Bone marrow (tissue), 2 donors: ENCODE measurements around the gene S100A12.
"Not testable (repeated sequence)": the region's sequence is repeated elsewhere in the genome, so short reads cannot be mapped to it uniquely, and the experiment has no call there.

Experiments used
- DNase-seq, 2 donors: peaks; one replicate each; lab custom pipeline; 2025; lab: John Stamatoyannopoulos, UW

S100A12 gene

DNA sequence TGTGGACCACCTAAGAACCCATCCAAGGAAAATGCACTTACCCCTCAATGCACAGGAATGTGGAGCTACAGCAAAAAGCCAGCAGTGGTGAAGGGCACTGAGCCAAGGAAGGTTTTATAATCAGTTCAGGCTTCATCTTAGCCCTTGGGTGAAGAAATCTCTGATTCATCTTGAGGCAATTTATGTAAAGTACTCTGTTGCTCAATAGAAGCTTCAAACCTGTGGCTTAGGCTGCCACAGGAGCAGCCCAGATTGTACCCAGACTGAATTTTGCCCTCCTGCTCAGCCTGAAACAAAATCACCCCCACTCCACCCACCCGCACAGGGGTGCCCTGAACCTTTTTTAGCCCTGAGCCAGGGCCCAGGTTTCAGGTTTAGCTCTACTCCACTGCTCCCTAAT lies at the start of gene S100A12:
Gene S100A12, minus strand, starts transcription at position 111 of the 400 bp plus-strand sequence. CDS start 1,029 bp downstream, outside the sequence.
- DNase-seq: peak in 1 of 2 donors; percentile 42

DNA sequence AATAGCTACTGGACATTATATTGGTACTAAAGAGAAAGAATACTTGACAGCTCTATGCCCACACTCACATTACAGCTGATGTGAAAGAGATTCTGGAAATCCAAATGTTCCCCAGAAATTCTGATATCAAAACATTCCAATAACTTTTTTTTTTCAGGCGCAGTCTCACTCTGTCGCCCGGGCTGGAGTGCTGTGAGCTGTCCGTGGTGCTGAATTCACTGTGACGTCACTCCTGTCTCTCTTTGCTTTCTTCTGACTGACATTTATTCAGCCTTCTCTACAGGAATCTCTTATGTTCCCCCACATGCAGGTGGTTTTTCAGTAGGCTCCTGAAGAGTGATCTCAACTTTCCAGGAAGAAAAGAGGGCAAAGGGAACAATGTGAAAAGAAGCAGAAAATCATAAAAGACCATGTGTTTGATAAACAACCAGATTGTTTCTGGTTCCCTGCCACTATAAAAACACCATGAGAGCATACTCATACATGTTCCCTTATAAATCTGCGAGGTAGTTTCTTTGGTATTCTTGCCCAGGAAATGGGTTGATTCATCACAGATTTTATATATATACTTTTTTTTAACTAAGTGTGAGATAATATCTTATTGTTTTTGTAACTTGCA lies 47.1 kb upstream of the S100A12 start:
- peak; percentile 27 to 68 for DNase-seq

DNA sequence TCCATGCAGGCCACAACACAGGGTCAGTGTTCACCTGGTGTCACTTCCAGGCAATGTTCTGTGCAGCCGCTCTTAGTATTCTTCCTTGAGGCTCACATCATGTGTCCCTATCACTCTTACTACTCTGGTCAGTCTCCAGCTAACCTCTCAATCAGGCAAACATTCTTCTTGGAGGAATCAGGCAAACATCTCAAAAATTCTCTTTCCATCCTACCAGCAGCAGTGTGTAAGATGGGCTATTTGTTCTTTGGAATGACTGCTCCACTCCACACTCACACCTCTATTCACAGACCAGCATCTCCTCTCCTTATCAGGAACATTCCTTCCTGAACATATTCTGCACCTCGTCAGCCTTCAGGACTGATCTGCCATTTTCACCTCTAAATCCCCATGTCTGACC lies 44.9 kb upstream of the S100A12 start:
- no peak for DNase-seq

DNA sequence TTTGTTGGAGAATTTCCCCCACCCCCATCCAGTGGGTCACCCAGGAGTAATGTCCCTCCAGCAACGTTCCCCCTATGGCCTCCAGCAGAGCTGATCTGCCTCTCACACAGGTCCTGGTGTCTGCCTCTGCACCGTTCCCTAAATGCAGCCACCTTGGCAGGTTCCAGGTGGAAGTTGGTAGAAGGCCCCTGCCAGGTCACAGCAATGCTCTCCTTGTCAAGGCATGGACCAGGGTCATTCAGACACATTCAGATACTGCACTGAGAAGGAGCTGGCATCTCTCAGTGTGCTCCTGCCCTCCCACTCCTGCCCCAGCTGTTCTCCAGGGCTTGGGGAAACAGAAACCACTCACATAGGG lies 44.0 kb upstream of the S100A12 start:
- not testable (repeated sequence) for DNase-seq

DNA sequence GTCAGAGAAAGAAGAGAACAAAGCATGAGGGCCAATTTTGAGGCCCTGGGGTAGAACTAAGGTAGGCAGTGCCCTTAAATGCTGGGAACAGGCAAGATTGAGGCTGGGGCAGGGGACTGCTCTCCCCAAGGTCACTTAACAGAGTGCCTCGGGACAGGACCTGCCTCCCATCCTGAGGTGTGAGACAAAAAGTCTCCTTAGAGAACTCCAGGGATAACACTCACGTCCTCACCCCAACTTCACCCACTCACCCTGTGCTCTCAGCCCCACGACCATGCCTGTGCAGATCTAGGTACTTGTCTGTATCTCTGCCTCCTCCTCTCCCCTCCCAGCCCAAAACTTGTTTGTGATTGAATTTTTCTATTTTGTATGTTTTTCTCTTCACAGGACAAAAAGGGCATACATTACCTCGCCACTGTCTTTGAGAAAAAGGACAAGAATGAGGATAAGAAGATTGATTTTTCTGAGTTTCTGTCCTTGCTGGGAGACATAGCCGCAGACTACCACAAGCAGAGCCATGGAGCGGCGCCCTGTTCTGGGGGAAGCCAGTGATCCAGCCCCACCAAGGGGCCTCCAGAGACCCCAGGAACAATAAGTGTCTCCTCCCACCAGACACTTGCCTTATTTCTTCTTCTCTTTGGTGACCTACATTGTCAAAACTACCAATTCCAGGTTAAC lies 43.5 kb upstream of the S100A12 start:
- DNase-seq: not testable (repeated sequence)

DNA sequence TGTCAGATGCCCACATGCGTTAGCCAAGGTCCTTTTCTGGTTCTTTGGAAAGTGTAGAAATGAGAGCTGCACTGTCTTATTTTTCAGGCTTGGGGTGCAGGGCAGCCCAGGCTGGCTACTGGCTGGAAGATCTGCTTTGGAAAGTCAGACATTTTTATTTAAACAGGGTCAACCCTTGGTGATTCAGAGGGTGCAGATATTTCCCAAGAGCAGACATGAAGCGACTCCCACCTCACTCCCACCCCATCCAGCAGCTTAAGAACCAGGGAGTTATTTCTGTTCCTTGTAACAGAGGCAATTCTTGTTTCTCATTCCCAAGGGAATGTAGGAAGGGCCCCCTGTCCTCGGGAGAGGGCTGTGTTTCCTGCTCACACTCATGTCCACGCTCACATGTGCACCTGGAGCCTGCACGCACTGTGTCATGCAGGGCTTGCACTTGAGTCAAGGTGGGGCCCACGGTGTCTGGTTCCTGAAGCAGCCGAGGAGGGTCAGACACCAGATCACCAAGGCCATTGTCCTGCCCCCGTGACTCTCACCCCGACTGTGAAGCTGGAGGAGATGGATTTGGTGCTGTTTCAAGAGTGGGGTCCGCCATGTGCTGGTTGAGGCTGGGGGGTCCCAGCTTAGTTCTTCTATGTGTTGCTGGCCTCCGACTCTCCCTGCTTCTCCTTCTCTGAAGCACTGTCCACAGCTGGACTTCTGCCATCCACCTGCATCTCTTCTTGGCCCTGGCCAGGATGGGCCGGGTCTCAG lies 41.9 kb upstream of the S100A12 start:
- DNase-seq: no peak

DNA sequence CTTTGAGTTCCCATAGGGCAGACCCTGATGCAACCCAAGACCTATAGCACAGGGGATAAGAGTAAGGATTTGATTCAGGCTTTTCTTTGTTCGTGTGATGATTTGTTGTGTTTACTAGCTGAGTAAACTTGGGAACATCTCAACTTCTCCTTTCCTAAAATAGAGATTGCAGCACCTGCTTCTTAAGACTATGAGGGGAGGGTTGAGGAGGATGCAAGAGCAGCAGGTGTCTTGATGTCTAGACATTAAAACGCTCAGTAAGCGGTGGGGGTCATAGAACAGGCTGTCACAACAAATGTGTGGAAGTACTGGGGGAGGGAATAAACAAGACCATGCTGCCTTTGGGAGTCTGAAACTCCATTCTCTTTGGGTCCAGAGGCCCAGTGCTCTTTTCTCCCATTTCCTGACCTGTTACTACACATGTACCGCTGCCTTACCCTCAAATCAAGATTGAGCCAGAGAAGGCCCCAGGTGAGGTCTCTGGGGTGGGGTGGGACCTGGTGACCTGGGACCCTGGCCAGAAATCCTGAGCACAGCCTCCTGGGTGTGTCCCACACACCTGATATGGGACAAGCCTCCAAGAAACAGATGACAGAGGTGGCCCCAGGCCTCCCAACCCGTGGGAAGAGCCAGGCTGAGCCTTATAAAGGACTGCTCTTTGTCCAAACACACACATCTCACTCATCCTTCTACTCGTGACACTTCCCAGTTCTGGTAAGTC lies 40.6 kb upstream of the S100A12 start, which contains the start of gene S100A7A:
Gene S100A7A, plus strand, starts transcription at position 671 of the 721 bp plus-strand sequence. CDS start 1,563 bp downstream, outside the sequence.
- no peak for DNase-seq

DNA sequence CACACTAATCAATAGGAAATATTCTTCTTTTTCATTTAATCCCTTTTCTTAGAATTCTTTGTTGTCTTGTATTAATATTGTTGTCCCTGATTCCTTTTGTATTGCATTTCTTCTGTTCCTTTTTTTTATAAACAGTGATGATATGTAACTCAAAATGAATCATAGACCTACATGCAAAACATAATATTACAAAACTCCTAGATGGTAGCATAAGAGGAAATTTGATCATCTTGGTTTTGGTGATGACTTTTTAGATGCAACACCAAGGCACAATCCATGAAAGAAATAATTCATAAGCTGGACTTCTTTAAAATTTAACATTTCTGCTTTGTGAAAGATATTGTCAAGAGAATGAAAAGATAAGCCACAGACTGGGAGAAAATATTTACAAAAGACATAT lies 38.5 kb upstream of the S100A12 start:
- not testable (repeated sequence) for DNase-seq

DNA sequence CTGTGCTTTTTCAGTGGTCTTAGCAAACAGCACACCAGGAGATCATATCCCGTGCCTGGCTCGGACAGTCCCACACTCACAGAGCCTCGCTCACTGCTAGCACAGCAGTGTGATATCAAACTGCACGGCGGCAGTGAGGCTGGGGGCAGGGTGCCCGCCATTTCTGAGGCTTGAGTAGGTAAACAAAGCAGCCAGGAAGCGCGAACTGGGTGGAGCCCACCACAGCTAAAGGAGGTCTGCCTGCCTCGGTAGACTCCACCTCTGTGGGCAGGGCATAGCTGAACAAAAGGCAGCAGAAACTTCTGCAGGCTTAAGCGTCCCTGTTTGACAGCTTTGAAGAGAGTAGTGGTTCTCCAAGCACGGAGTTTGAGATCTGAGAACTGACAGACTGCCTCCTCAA lies 31.9 kb upstream of the S100A12 start:
- not testable (repeated sequence) for DNase-seq

DNA sequence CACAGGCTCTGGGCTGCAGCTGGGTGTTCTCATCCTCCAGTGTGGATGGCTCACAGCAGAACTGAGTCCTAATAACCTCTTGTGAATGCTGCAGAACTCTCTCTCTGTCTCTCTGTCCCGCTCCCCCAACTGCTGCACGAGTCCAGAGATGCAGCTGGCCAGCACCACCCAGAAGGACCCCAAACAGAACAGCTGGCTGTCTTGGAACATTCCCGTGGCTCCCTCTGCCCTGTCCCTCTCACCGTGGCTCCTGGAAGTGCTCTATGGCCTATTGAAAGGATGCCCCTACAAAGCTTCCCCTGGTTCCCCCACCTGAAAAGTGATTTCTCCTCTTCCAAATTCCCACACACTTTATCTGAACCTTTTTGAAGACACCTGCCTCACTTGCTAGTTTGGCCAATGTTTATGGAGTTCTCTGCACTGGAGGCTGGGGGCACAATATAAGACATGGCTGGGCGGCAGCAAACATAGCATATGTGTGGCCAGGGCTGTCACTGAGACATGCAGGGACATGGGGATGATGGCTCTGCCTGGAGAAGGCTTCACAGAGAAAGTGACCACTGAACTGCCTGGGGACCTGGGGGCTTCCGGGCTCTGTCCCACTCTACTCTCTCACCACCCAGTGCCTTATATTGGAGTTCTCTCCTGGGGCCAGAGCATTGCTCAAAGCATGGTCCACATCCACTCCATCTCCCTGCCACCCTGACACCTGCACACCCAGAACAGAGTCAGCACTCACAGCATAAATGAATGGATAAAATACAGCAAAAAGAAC lies 30.6 kb upstream of the S100A12 start:
- DNase-seq: not testable (repeated sequence)

DNA sequence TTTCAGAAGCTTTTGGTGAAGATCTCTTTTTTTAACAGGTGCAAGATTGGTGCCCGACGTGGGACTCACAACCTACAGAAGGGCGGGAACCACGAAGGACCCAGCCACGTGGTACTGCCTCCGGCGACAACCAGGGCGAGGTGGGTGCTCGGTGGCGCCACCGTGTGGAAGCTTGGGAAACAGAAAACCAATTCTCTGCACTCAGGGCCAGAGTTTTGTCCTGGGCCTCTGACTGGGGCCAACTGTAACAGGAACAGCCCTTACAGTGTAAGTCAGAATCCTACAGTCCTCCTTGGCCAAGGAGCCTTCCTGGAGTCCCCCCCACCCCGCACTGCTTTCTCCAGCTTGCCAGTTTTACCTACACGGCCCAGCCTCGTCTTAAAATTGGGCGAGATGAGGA lies 29.3 kb upstream of the S100A12 start:
- peak; percentile 16 to 49 for DNase-seq

DNA sequence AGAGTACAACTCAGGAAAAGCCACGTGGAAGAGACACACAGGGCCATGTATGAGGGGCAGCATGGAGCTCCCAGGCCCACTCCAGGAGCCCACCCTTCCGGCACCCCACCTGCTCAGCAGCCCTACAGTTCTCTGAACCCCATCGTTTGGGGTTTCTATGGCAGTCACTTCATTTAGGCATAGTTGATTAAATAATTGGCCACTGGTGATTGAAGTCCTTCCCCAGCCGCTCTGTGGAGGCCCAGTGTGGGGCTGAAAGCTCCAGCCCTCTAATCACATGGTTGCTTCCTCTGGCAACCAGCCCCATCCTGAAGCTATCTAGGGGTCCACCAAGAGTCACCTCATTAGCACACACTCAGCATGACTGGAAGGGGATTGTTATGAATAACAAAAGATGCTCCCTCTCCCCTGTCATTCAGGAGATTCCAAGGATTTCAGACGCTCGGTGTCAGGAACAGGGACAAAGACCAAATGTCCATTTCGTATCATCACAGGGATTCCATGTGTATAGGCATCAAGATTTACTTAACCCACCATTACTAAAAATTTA lies 28.7 kb upstream of the S100A12 start:
- DNase-seq: no peak

DNA sequence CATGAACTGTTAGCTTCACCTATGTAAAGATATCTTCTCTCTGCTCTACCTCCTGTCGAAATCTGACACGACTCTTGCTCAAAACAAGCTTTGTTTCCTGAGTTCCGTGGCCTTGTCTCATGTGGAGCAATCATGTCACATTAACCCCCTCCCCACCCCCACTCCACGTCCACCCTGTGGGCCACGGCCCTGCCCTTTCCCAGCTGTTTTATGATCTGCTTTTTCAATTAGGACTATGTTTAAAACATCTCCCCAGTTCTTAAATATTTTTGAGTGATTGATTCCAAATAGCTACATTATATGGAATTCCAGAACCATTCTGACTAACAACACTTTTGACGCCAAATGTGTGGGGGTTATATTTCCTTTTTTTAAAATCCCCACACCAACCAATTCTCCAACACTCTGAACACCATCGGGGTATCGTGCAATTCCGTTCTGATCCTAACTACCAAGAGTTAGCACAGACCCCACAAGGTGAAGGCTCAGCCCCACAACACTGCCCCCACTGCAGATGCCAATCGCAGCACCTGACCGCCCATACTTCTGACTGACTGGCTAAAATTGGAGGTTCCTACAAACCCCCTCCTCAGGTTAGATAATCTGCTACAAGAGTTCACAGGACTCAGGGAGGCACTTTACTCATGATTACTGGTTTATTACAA lies 28.1 kb upstream of the S100A12 start:
- DNase-seq: no peak

DNA sequence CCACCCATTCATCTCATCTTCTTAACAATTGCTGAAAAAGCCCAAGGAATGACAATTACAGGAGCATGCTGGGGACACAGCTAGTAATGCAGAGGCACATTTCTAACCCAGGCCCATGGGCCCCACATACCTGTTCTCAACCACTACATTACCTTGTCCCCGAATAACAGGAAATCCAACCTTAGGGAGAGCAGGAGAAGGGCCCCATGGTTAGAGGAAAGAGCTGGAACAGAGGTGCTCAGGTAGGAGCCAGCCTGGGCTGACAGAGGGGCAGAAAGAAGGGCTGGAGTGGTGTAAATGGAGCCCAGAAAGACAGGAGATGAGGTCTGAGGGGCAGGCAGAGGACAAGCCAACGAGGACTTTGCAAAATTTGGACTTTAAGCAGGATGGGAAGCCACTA lies 26.8 kb upstream of the S100A12 start:
- no peak for DNase-seq

DNA sequence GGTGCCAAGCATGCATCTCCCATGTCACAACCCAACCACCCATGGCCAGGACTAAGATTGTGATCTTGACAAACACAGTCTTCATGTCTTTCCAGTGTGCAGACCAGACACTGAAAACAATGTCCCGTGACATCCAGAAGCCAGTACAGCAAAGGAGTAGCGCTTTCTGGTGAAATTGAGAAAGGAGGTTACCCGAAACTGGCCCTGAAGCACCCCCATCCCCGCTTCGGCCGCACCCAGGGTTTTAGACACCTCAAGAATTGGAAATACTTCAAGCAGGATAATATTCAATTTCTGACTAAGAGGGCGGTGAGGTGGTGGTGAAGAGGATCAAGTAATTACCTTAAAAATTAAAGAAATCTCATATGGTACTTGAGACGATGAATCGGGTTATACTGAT lies 26.0 kb upstream of the S100A12 start:
- DNase-seq: no peak

DNA sequence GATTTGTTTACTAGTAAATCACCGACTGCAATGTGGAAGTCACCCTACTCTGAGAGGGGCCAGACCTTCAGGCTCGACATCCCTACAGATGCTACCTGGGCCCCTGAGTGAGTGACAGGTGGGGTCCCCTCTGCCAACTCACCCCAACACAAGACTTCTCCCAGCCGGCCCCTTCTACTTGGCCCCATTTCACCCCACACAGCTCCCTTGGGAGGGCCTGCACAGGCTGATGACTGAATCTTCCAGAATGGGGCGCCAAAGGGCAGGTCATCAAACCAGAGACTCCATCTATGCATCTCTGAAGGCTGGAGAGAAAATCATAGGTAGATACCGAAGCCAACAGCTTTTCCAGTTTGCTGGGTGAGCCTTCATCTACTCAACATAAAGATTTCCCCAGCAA lies 24.8 kb upstream of the S100A12 start:
- DNase-seq: no peak

DNA sequence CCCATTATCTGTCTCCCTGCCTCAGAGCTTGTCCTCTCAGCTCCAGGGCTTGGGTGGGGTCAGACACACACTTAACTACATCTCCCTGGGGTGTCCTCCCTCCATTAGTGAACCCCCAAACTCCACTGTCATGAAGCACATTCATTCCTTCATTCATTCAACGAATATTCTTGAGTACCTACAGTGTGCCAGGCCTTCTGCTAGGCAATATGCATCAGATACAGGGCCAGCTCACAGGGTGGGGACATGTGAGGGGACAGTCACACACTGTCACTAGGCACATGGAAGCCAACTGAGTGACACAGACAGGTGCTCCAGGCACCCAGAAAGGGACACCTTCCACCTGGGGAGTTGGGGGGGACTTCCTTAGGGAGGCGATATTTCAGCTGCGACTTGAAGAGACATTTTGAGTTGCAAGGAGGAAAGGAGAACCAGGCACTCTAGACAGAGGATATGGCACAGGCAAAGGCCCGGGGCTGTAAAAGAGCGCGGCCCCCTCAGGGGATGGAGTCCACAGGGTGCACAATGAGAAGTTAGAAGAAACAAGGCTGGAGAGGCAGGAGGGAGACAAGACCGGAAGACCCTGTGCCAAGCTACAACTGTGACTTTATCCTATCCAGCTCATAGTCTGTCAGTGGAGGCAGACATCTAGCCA lies 24.1 kb upstream of the S100A12 start:
- DNase-seq: no peak

DNA sequence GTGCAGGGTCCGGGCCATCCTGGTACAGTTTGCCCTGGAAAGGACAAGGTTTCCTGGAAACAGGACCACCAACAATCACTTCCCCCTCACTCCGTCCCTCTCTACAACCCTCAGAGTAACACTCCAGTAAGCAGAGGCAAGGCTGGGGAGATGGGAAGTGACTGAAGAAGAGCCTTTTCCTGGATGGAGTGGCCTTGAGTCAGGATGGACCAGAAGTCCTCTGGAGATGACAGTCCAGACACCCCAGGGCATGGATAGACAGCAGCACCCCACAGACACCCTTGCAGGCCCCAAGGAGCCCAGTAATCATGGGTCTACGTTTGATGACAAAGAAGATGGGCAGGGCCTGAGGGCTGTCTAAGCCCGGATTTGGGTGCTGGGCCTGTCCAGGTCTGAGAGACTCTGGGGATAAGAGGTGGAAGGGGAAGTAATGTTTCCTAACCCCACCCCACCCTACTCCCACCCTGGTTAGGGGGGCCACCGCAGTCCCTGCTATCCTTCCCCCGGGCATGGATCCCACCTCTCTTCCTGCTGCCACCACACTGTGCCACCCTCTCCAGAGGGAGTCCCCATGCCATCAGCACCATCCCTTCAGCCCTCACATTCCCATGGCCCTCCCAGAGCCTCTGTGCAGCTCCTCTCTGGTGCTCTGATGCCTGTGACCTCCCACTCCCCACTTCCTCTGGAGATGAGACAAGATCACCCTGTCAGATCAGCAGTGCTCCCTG lies 22.7 kb upstream of the S100A12 start:
- no peak for DNase-seq
